ENCODE results near the gene ZFP36L2.

Gene ZFP36L2

DNA sequence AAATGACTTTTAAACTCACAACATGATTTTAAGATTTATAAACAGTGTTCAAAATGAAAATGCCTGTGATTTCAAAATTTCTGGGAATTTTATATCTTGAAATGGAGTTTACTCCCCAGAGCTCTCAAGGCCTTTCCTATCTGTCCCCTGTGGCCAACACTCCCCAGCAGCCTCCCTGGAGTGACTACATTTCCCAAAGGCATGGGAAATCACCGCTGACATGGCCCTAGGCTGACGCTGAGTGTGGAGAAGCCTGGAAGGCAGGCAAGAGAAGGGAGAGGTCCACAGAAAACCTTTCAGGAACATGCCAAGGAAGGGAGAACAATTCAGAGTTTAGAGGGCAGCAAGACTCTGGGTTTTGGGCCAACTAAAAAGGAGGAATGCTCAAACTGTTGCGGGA, 20.2 kb upstream of the ZFP36L2 start:
- no peak for DNase-seq

DNA sequence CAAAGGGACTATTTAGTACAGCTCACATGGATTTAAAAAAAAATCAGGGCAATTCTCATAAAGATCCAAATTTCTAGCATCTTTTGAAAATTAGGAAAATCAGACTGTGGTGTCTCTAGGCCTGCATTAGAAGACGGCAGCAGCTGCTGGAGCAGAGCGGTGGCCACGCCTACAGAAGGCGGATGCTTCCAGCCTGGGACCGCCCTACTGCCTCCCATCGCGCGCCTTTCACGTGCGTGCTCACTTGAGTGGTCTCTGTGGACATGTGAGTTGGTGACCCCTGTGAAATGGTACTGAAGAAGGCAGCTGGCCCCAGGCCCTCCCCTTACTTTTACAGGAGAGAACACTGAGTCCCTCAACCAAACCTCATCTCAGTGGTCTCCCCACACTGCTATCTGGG, 15.2 kb upstream of the ZFP36L2 start:
- no peak for DNase-seq

DNA sequence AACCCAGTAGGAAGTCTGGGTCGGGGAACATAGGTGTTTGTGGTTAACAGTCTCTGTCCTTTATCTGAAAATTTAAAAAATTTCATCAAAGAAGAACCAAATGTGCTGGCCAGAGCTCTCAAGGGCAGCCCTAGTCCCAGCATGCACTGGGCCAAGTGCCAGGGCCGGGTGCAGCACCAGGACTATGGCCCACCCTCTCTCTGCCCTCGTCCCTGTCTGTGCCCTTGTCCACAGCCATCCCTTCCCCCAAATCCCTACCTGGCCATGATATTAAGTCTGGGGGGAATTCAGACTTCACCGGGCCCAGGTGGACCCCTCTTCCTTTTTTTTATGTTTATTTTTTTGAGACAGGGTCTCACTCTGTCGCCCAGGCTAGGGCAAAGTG, 14.4 kb upstream of the ZFP36L2 start:
- no peak for DNase-seq

DNA sequence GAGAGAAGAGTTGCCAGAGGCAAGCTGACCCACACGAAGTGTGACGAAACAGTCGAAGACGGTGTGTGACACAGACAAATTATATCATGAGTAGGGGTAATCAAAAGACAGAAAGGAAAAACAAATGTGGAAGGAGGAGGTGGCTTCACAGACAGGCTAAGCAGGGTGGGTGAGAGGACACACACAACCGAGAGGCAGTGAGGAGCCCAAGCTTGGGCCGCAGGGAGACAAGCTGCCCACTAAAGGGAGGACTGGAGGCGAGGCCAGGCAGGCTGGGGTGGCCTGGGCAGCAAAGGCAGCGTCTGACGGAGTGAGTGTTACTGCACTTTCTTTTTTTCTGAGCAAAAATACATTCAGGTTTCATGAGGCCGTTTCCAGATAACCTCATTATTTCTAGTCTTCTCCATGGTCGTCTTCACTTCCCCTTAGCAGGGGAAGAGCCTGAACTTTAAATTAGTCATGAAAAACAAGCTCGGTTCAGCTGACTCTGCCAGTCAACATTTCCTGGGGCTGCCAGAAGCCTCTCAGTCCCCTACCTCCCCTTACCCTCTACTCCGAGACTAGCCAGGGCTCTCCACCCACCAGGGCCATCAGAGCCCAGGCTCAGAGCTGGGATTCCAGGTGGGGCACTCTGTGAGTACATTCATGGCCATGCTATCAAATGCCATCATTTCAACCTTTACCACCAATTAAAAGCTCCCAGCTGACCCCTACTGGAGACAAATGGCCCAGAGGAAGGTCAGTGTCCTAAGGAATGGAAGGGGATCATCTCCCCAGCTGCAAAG, 13.8 kb upstream of the ZFP36L2 start:
- DNase-seq: no peak

DNA sequence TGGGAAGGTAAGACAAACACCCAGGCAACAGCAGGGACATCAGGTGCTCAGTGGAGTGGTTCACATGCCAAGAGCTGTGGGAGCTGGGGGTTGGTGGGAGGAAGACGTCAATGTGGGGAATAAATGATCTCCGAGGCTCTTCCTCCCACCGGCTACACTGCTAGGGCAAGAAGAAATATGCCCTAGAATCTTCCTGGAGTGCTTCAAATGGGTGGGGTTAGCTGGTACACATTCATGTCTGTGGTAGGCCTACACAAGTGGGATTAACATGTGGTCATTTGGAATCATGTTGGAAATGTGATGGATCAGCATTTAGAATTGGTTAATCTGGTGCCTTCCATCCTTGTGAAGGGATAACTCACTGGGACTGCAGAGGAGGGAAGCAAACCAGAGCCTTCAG, 12.4 kb upstream of the ZFP36L2 start:
- DNase-seq: no peak

DNA sequence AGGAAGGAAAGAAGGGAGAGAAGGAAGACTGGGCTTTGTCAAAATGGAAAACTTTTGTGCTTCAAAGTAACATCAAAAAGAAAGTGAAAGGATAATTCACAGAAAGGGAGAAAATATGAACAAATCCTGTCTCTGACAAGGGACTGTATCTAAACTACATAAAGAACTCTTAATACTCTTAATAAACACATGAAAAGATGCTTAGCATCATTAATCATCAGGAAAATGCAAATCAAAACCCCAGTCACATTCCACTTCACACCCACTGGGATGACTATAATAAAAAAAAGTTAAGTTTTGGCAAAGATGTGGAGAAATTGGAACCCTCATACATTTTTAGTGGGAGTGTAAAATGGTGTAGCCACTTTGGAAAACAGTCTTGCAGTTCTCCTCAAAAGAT, 11.8 kb upstream of the ZFP36L2 start:
- no peak for DNase-seq

DNA sequence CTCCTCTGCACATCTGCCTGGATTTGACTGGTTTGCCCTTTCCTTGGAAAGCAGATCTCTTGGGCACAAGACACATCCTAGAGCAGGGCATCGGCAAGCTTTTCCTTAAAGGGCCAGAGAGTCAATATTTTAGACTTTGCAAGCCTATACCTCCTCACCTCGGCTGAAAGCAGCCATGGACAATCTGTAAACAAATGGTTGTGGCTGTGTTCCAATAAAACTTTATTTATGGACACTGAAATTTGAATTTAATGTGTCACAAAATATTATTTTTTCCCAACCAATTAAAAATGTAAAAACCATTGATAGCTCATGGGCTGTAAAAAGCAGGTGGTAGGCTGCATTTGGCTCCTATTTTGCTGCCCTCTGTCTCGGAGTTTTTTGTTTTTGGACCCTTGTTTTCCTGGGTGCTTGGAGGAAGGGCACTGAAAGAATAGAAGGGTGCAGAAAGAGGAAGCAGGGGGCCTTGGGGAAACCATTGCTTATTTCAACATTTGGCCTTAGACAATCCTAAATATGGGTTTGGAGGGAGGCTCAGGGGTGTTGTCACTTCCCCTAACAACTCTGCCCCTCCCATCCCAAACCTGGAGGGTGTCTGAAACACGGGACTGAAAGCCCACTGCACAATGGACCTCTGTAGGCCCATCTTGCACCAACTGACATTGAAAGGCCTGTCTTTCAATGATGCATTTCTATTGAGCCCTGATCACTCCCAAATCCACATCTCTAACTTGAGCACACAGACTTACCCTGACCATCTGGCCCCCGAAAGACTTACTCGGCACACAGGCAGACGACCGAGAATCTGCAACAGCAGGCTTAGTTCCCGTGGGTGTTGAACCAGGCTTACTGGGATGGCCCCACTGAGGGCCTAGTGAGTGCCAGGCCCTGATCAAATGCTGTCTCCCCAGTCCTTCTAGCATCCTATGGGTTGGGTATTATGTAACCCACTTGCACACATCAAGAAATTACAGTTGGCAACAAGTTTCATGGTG, 7.1 kb upstream of the ZFP36L2 start:
- DNase-seq: no peak

DNA sequence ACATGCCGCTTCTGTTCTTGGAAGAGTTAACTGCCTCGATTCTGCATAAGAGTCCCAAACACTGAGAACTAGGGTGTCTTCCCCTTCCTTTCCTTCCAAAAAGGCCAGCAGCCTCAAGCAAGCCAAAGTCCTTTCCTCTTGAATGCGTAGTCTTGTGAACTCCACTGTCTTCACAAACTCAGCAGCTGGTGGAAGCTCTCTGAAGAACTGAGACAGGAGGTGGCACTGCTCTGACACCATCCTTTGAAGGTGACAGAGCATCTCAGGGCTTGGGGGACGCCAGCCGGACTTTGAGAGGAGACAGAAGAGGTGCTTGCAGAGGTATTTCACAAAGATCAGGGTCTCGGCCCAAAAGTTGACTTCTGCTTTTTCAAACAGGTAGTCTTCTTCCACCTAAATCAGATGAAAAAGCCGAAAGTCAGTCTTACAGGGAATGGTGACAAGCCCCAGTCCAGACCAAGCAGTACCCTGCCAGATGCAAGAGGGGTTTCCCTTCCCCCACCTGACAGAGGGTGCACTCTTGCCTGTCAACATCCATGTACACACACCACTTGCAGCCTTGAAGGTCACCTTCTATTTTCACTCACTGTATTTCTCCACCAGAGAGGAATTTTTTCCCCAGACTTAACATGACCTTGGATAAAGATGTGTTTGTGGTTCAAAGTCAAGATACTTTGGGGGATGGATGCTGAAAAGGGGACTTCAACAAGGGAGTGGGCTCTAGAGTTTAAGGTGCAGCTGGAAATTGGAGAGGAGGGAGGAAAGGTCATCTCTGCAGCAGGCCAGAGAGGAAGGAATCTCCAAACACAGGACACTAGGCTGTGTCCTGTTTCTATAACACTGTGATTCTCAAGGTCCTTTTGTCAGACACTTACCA, 4.8 kb upstream of the ZFP36L2 start:
- DNase-seq: no peak

DNA sequence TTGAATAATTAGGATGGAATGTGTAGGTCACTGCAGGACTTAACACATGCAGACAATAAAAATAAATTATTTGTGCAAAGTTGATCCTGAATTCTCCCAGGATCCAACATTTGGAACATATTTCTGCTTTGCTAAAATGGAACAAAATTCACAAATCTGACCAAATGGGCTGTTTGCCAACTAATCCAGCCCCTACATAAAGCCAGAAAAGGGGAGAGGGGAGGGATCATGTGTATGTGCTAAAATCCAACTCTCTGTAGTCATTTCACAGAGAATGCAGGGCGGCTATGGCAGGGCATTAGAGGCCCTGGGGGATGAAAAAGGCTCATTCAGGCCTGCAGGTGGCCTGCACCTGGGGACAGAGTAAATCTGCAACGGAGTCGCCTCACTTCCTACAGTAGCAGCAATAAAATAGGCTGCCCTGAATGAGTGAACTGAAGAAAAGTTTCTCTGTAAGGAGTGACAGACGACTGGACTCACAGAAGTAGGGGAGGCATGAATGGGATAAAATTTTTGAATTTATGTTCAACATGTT, 4.0 kb upstream of the ZFP36L2 start:
- no peak for DNase-seq

DNA sequence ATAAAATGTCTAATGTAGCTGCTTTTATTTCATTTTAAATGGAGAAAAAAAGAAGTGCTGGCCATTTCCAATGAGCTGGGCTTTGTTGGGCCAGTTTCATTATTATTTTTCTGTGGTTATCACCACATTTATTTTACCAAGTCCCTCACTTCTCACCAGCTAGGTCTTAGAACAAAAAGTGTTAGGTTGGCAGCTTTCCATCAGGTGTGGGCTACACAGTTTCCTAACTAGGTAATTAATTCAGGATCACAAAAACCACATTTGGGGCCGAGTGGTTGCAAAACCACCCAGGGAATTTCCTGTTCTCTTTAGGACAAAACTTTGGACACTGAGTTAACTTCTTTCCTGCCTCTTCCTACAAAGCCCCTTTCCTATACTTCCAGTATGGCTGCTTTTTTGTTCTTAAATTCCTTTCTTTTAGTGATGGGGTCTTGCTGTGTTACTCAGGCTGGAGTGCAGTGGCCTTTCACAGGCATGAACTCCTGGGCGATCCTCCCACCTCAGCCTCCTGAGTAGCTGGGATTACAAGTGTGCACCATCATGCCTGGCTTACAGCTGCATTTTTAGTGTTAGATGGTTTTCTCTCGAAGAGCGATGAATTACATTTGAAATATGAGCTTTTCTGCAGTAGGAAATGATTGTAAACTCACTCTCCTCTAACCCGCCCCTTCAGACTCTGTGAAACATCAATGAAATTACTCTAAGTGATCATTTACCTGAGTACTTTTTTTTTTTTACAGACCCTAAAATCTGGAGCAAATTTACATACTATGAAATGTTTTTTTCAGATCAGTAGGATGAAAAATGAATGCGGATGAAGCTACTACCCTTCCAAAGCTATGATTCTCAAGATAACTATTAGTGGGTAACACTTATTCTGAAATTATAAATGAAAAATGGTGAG, 2.6 kb upstream of the ZFP36L2 start:
- no peak for DNase-seq

DNA sequence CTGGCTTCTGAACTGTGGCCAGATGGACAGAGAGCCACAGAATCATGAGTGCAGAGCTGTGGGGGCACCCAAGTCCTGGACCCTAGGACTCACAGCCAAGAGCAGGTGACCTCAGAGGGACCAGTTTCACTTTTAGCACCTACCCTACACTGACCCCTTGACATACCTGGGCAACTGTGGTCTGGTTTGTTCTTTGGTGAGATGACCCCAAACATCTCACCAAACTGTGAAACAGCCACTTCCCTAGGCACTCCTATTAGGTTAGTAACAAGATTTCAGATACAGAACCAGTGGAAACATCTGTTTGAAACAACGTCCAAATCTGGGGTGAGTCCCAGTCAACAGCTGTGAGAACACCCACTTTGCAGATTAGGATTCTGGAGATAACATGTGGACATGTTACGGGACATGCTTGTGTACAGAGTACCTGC, 1.9 kb upstream of the ZFP36L2 start:
- DNase-seq: no peak

DNA sequence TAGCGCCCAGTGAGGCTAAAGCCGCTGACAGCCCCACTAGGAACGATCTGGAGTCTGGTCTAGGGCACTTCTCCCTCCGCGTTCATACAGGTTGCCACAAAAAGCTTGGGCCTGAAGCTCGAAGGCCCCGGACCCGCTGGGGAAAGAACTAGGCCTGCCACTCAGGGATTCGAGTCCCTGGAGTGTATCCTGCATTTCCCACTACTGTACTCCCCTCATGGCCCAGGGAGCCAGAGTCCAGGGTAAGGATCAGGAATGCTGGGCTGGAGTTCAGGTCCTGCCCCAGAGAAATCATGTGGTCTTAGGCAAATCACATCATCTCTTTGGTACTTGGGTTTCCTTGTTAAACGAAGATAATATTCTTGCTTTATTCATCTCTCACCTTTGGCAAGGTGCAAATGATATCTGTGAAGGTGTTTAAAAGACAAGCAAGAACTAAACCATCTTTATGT, 1.4 kb upstream of the ZFP36L2 start:
- DNase-seq: no peak

DNA sequence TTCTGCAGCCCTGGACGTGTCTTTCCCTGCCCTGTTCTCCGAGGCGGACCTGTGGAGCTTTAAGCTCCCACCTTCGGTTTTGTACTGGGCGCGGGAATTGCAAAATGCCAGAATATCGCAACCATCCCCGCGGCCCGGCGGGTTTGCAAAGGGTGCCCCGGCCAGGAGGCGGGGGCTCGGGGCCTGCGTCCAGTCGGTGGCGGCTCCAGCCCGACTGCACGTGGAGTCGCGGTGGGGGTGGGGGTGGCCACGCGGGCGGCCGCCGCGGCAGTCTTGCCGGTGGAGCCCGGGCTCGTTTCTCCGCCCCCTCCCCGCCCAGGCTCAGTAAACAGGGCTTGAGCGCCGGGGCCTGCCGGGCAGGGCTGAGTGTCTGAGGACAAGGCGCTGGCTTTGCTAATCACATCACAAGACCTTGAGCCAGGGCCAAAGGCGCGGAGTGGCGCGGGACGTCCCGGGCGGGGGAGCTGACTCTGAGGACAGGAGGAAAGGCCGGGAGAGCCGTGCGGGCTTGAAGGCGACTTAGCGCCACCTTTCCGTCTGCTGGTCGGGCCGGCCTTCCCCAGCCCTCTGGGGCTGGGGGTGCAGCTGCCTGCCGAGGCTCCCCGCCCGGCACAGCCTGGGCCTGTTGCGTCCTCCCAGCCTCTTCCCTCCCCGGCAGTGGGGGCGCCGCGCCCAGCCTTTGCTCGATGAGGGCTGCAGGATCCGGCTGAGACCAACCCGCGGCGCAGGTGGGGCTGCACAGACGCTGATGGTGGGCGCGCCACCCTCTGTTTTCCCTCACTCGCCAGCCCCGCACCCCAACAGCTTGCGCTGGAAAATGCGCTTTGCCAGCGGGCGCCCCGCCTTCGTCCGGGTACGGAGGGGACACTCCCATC, 786 bp upstream of the ZFP36L2 start:
- DNase-seq: peak; percentile 52 to 59

DNA sequence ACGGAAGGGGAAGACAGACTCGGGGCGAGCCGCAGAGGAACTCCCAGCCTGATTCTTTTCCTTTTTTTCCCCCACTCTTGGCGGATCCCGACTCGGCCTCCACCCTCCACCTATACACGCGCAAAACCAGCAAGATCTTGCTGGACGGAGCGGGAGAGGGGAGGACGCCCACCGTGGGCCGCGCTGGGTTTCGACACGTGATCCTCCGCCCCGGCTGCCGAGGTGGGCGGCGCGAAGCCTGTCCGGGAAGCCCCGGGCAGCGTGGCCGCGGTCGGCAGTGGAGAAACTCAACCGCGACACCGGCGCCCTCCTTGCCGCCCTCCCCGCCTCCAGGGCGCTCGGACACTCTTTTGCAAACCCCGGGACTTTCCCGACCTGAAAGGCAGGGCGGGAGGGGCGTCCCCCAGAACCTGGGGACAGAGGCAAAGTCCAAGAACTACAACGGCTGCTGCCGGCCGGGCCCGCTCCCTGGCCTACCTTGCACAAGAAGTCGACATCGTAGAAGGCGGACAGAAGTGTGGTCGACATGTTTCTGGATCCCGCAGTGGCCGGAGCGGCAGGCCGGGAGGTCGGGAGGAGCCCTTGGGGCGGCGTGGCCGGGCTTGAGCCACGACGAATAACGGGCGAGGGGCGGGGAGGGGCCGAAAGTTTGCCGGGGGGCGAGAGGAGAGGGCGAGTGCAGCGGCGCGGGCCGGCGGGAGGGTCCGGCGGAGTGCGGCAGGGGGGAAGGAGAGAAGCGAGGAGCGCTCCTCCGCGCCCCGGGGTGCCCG, 433 bp downstream of the ZFP36L2 start:
- DNase-seq: peak; percentile 56 to 58

DNA sequence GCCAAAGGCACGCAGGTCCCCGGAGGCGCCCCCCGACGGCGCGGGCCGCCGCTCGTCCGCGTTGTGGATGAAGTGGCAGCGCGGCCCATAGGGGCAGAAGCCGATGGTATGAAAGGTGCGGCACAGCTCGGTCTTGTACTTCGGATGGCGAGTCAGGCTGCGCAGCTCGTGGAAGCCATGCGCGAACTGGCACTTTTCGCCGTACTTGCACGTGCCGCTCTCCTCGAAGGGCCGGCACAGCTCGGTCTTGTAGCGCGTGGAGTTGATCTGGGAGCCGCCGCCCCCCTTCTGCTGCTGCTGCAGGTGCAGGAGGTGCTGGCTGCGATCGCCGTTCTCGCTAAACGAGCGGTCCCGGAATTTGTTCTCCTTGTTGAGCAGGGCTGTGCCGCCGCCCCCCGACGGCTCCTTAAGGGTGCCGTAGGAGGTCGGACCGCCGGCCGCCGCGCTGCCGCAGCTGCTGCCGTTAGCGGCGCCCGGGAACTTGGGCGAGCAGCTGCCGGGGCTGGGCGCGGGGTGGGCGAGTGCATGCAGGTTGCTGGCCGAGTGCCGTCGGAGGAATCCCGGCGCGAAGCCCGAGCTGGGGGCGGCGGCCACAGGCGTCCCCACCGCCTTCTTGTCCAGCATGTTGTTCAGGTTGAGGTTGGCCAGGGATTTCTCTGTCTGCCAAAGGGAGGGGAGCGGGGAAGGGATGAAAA, 1.2 kb downstream of the ZFP36L2 start:
- DNase-seq: peak in 1 of 2 donors; percentile 49

DNA sequence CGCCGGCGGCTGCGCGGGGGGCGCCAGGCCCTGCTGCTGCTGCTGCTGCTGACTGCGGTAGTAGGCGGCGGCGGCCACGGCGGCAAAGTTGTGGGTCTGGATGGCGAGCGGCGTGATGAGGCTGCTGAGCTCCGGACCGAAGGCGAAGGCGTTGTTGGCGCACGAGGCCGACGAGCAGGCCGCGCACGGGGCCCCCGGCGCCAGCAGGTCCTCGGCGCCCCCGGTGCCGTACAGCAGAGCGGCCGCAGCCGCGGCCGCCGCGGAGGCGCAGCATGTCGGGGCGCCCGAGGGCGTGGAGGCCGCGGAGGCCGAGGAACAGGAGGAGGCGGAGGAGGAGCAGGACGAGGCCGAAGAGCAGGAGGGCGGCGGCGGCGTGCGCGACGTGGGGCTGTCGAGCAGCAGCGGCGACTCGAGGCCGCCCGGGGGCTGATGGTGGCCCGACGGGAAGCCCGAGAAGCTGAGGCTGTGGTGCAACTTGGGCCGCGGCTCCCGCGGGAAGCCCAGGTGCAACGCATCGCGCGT, 1.8 kb downstream of the ZFP36L2 start:
- DNase-seq: peak in 1 of 2 donors; percentile 34

DNA sequence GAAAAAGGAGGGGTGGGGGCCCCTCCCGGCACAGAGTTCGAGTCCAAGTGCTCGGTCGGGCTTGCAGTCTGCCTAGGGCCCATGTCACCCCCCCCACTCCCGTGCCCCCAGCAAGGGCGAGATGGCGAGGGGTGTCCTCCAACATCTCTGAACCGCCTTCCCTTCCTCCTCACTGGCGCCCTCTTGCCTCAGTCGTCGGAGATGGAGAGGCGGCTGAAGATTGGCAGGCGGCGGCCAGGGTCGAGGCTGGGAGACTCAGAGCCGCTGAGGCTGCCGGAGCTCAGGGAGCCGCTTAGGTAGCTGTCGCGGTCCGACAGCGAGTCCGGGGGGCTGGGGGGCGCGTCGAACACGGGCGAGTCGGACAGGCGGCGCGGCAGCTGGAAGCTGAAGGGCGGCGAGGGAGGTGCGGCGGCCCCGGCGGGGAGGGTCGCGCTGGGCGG, 2.3 kb downstream of the ZFP36L2 start:
- DNase-seq: peak; percentile 61 to 65

DNA sequence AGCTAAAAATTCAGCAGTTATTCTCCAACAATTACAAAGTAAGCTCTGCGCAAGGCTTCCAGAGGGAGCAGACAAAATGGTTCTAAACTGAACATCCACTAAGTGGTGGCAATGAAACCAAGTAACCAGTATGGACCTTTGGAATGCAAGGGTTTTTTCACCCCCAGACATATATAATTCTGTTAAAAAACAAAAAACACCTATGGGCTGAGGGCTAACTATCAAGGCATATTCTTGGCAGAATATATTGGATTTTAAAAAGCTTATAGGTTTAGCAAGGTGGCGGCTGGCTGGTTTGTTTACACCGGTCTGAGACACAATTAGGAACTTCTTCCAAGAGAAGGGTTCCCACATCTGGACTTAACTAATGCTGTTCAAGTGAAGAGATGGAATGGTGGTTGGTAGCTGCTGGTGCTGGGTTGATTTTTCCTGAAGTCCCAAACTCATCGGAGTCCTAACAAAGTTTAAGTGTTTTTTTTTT, 2.8 kb downstream of the ZFP36L2 start:
- DNase-seq: no peak
